Gastroesophageal sphincter (tissue), 4 donors: ENCODE data around the gene SLC6A9. TPM values are rescaled to one million over a fixed set of nuclear protein-coding genes. Genes with fewer than 3 reads are reported as not detected.

Experiments
- ATAC-seq: fragments of 150-250 bp; one replicate; pipeline ENCODE4 v1.9.1; 2016; ENCODE audit warnings: mild to moderate bottlenecking, moderate library complexity
- H3K27ac ChIP-seq, 4 donors: fragments of 200-600 bp; sonication (generic) in 3 of 4; 1 replicate in 3 of 4; 2 replicates in 1 of 4; pipeline ENCODE4 v1.5.1; 2016 to 2019
- H3K27me3 ChIP-seq: fragments of 200-600 bp; sonication (generic); one replicate; pipeline ENCODE4 v1.5.1; 2019
- H3K36me3 ChIP-seq, 2 donors: fragments of 200-600 bp; sonication (generic); one replicate each; pipeline ENCODE4 v1.5.1; 2019; ENCODE audit warnings: control low read depth in 1 of 2
- H3K4me1 ChIP-seq, 3 donors: fragments of 200-600 bp; sonication (generic); 1 replicate in 2 of 3; 2 replicates in 1 of 3; pipeline ENCODE4 v1.5.1; 2016 to 2019; ENCODE audit warnings: control low read depth in 2 of 3
- H3K4me3 ChIP-seq, 2 donors: fragments of 200-600 bp; sonication (generic); one replicate each; pipeline ENCODE4 v1.5.1; 2019; ENCODE audit warnings: mild to moderate bottlenecking in 1 of 2, moderate library complexity in 1 of 2
- H3K9me3 ChIP-seq, 3 donors: fragments of 200-600 bp; sonication (generic); one replicate each; pipeline ENCODE4 v1.5.1; 2017 to 2019; ENCODE audit warnings: control low read depth in 2 of 3
- EP300 ChIP-seq: sonication (generic); formaldehyde crosslinking; IDR thresholded peaks from one replicate; pipeline ENCODE4 v1.6.1; 2017; ENCODE audit warnings: antibody characterized with exemption, mild to moderate bottlenecking
- POLR2A ChIP-seq, 2 donors: fragments of 450-650 bp; IDR thresholded peaks; one replicate each; pipeline ENCODE4 v1.6.1; 2017; ENCODE audit warnings: antibody characterized with exemption in 2 of 2, mild to moderate bottlenecking in 2 of 2, moderate library complexity in 1 of 2
- POLR2AphosphoS5 ChIP-seq: sonication (generic); formaldehyde crosslinking; IDR thresholded peaks from one replicate; pipeline ENCODE4 v1.6.1; 2017; ENCODE audit warnings: antibody characterized with exemption
- WGBS, 2 donors: methylation state at CpG; one replicate each; pipeline ENCODE4 v1.1.5; 2018; ENCODE audit warnings: low coverage in 1 of 2; 5-methylcytosine and 5-hydroxymethylcytosine counted together
- total RNA-seq, 4 donors: library from RNA; depleted of rRNA; stranded (reverse); fragments of >200 nt; gene quantifications; one replicate each; pipeline ENCODE4 v1.1.0, GENCODE V29; 2016
- TF ChIP-seq, protein P1 (sequence below), 4 experiments: fragments of 200-600 bp in 2 of 4; fragments of 450-650 bp in 2 of 4; sonication (generic) in 1 of 4; IDR thresholded peaks; one replicate each; pipeline ENCODE4 v1.5.1; 2017 to 2019; ENCODE audit warnings: antibody characterized with exemption in 4 of 4, mild to moderate bottlenecking in 2 of 4, moderate library complexity in 2 of 4

The SLC6A9 gene
- total RNA-seq, 4 donors from 2014 or later: 1.8 to 14.2 (median 7.5) TPM

DNA sequence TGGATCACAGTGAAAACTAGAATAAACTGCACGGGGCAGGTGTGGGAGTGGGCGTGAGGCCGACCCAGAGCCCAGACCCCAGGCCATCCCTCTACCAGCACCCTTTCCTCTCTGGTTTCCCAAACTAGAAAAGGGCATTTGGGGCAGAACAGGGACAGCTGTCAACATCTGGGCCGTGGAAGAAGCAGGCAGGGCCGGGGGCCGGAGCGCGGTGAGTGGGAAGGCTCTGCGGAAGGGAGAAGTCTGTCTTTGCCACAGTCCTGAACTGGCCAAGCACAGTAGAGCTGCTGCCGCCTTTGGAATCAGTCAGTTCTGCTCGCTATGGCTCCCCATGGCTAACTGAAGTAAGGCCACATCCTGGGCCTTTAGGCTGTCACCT is 33.3 kb downstream of the SLC6A9 start:
- H3K4me1 ChIP-seq: peaks cover 0 to 11% (median 0%) of the 10 kb centered on the region in 3 donors
- H3K9me3 ChIP-seq: no peaks in the 10 kb centered on the region
- peaks cover 0 to 33% of the 10 kb centered on the region in 2 donors for H3K36me3 ChIP-seq
- TF ChIP-seq, protein P1, sequence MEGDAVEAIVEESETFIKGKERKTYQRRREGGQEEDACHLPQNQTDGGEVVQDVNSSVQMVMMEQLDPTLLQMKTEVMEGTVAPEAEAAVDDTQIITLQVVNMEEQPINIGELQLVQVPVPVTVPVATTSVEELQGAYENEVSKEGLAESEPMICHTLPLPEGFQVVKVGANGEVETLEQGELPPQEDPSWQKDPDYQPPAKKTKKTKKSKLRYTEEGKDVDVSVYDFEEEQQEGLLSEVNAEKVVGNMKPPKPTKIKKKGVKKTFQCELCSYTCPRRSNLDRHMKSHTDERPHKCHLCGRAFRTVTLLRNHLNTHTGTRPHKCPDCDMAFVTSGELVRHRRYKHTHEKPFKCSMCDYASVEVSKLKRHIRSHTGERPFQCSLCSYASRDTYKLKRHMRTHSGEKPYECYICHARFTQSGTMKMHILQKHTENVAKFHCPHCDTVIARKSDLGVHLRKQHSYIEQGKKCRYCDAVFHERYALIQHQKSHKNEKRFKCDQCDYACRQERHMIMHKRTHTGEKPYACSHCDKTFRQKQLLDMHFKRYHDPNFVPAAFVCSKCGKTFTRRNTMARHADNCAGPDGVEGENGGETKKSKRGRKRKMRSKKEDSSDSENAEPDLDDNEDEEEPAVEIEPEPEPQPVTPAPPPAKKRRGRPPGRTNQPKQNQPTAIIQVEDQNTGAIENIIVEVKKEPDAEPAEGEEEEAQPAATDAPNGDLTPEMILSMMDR (IDR thresholded peaks at IDR 0.05): no peak
- TF ChIP-seq EP300 (no peak), POLR2AphosphoS5 (no peak), POLR2A (IDR thresholded peaks at IDR 0.05) (no peak)
- no peak for ATAC-seq
- H3K4me3 ChIP-seq: no peak overlapping the region
- no peak overlapping the region for H3K27ac ChIP-seq
- H3K27me3 ChIP-seq: no peaks in the 10 kb centered on the region
- WGBS, 2 donors: 90% methylated on average over 5 of the region's 11 CpGs; no CpG with 5 or more reads in 1 of the 2 donors

- TF ChIP-seq EP300 (no peak), POLR2AphosphoS5 (no peak), POLR2A (IDR thresholded peaks at IDR 0.05) (no peak)
- TF ChIP-seq, protein P1 (IDR thresholded peaks at IDR 0.05): no peak
Measured at GRCh38 chr1:43997295-43997999, 33.8 kb downstream of the SLC6A9 start.

GRCh38 chr1:43996733-43997115 is 34.5 kb downstream of the SLC6A9 start:
- TF ChIP-seq POLR2AphosphoS5 (no peak), EP300 (no peak)
- Histone ChIP-seq H3K27ac (no peak overlapping the region), H3K9me3 (no peaks in the 10 kb centered on the region), H3K36me3 (peaks cover 0 to 25% of the 10 kb centered on the region in 2 donors), H3K4me1 (peaks cover 0 to 22% (median 0%) of the 10 kb centered on the region in 3 donors), H3K4me3 (no peak overlapping the region), H3K27me3 (no peaks in the 10 kb centered on the region)
- no CpG with 5 or more reads among the region's 6 CpGs for WGBS, 2 donors
- no peak for ATAC-seq

More at GRCh38 chr1:43997295-43997999, 33.8 kb downstream of the SLC6A9 start:
- no peak overlapping the region for H3K27ac ChIP-seq
- H3K27me3 ChIP-seq: no peaks in the 10 kb centered on the region
- no peaks in the 10 kb centered on the region for H3K9me3 ChIP-seq
- WGBS, 2 donors: no CpG with 5 or more reads among the region's 22 CpGs
- peaks cover 0 to 15% (median 0%) of the 10 kb centered on the region in 3 donors for H3K4me1 ChIP-seq
- H3K36me3 ChIP-seq: peaks cover 0 to 32% of the 10 kb centered on the region in 2 donors
- no peak for ATAC-seq
- no peak overlapping the region for H3K4me3 ChIP-seq

GRCh38 chr1:43995984-43996732 is 35.1 kb downstream of the SLC6A9 start:
- no peak overlapping the region for H3K4me3 ChIP-seq
- no peaks in the 10 kb centered on the region for H3K27me3 ChIP-seq
- H3K27ac ChIP-seq: no peak overlapping the region
- 90 to 91% methylated on average over 2 to 4 of the region's 21 CpGs for WGBS, 2 donors
- TF ChIP-seq EP300: no peak
- TF ChIP-seq, protein P1 (IDR thresholded peaks at IDR 0.05): no peak
- no peak for TF ChIP-seq POLR2A (IDR thresholded peaks at IDR 0.05)
- TF ChIP-seq POLR2AphosphoS5: no peak
- H3K4me1 ChIP-seq: peaks cover 0 to 23% (median 0%) of the 10 kb centered on the region in 3 donors
- H3K36me3 ChIP-seq: peaks cover 0 to 19% of the 10 kb centered on the region in 2 donors
- no peaks in the 10 kb centered on the region for H3K9me3 ChIP-seq
- ATAC-seq: no peak
